Nephron progenitor cell (in vitro differentiated cells): Measurements from ENCODE around the gene LTA.

Experiments
- DNase-seq: peaks from one replicate; pipeline ENCODE4 v3.0.0; 2021
- H3K27ac Mint-ChIP-seq: 2 replicates; pipeline ENCODE4 v1.8.0; 2021; ENCODE audit warnings: mild to moderate bottlenecking, moderate library complexity, mixed read lengths
- H3K27me3 Mint-ChIP-seq: 2 replicates; pipeline ENCODE4 v1.8.0; 2021; ENCODE audit warnings: mild to moderate bottlenecking, low read depth, mixed read lengths; ENCODE audit not compliant: poor library complexity
- H3K36me3 Mint-ChIP-seq: 2 replicates; pipeline ENCODE4 v1.8.0; 2021; ENCODE audit warnings: low read depth, mixed read lengths
- H3K4me1 Mint-ChIP-seq: 2 replicates; pipeline ENCODE4 v1.8.0; 2021; ENCODE audit warnings: mixed read lengths
- H3K4me3 Mint-ChIP-seq: 2 replicates; pipeline ENCODE4 v1.8.0; 2021; ENCODE audit warnings: mild to moderate bottlenecking, moderate library complexity, mixed read lengths
- H3K9me3 Mint-ChIP-seq: 2 replicates; pipeline ENCODE4 v1.8.0; 2021; ENCODE audit warnings: mild to moderate bottlenecking, moderate library complexity, mixed read lengths
- CTCF ChIP-seq: fragments of 200-600 bp; sonication (generic); IDR thresholded peaks from 2 replicates; pipeline ENCODE4 v1.5.0; 2021; ENCODE audit warnings: antibody characterized with exemption

The LTA gene

GRCh38 chr6:31541059-31541657 is 30.9 kb upstream of the LTA start:
- peaks cover 2% of the 10 kb centered on the region for H3K27me3 Mint-ChIP-seq
- H3K9me3 Mint-ChIP-seq = no peaks in the 10 kb centered on the region
- H3K27ac Mint-ChIP-seq = peak overlapping the region; percentile 100
- DNase-seq = peak; percentile 45
- peak overlapping the region; percentile 100 for H3K4me3 Mint-ChIP-seq
- peaks cover 47% of the 10 kb centered on the region for H3K36me3 Mint-ChIP-seq
- H3K4me1 Mint-ChIP-seq = peaks cover 75% of the 10 kb centered on the region
- TF ChIP-seq CTCF = no peak

- peaks cover 40% of the 10 kb centered on the region for H3K36me3 Mint-ChIP-seq
- peak; percentile 90 for DNase-seq
- H3K9me3 Mint-ChIP-seq = no peaks in the 10 kb centered on the region
- no peak for TF ChIP-seq CTCF
- peak within 1 kb of the TSS; percentile 100 for H3K4me3 Mint-ChIP-seq
- H3K27ac Mint-ChIP-seq = peak within 1 kb of the TSS; percentile 100
- peaks cover 75% of the 10 kb centered on the region for H3K4me1 Mint-ChIP-seq
- H3K27me3 Mint-ChIP-seq = peaks cover 3% of the 10 kb centered on the region
These were observed 30.2 kb upstream of the LTA start, which contains the start of gene DDX39B for GRCh38 chr6:31541658-31542521. Gene DDX39B, minus strand, starts transcription at chr6:31542003. Its CDS starts 1,471 bp downstream, at chr6:31540532.

- H3K36me3 Mint-ChIP-seq = peaks cover 32% of the 10 kb centered on the region
- H3K27me3 Mint-ChIP-seq = peaks cover 3% of the 10 kb centered on the region
- no peak for DNase-seq
- no peaks in the 10 kb centered on the region for H3K9me3 Mint-ChIP-seq
- peaks cover 81% of the 10 kb centered on the region for H3K4me1 Mint-ChIP-seq
- peak overlapping the region; percentile 100 for H3K4me3 Mint-ChIP-seq
- TF ChIP-seq CTCF = no peak
- H3K27ac Mint-ChIP-seq = no peak overlapping the region
These were observed 28.4 kb upstream of the LTA start for GRCh38 chr6:31543639-31544038.

GRCh38 chr6:31544676-31545075 is 27.4 kb upstream of the LTA start:
- Mint-ChIP-seq H3K27me3 (peaks cover 3% of the 10 kb centered on the region), H3K9me3 (no peaks in the 10 kb centered on the region), H3K27ac (no peak overlapping the region), H3K36me3 (peaks cover 32% of the 10 kb centered on the region), H3K4me1 (peaks cover 74% of the 10 kb centered on the region), H3K4me3 (peak overlapping the region; percentile 83)
- TF ChIP-seq CTCF = no peak
- no peak for DNase-seq

GRCh38 chr6:31545291-31545690 is 26.8 kb upstream of the LTA start:
- Mint-ChIP-seq H3K27me3 (peaks cover 3% of the 10 kb centered on the region), H3K27ac (no peak overlapping the region), H3K4me1 (peaks cover 68% of the 10 kb centered on the region), H3K36me3 (peaks cover 31% of the 10 kb centered on the region), H3K9me3 (no peaks in the 10 kb centered on the region), H3K4me3 (peak overlapping the region; percentile 83)
- DNase-seq = no peak
- no peak for TF ChIP-seq CTCF
